ENCODE data around the gene C19orf47.

C19orf47 gene

GRCh38 chr19:40303765-40304164, 44.4 kb downstream of the C19orf47 start:
- H3K4ac ChIP-seq (ENCODE audit: low read depth, low read length): no peak overlapping the region
- no peak overlapping the region for H3K27ac ChIP-seq (ENCODE audit: low read depth, low read length)
- no peak overlapping the region for H3K9ac ChIP-seq (ENCODE audit: low read length)
- DNase-seq: no peak
- no peak overlapping the region for H3K23ac ChIP-seq (ENCODE audit: low read length)
- no CpG with 5 or more reads among the region's 2 CpGs for WGBS (ENCODE audit: extremely low coverage, insufficient coverage, low lambda C conversion rate)
- no peak overlapping the region for H2AK5ac ChIP-seq (ENCODE audit: low read length)
- H3K4me3 ChIP-seq (ENCODE audit: low read length): no peak overlapping the region
- no peak overlapping the region for H4K5ac ChIP-seq (ENCODE audit: low read length)
- H3K18ac ChIP-seq (ENCODE audit: low read length): no peak overlapping the region
- no peak overlapping the region for H2BK5ac ChIP-seq (ENCODE audit: low read length)
- H3K4me1 ChIP-seq (ENCODE audit: control insufficient read depth, low read depth, low read length): no peaks in the 10 kb centered on the region
- no peaks in the 10 kb centered on the region for H3K79me1 ChIP-seq (ENCODE audit: low read length)
- H4K8ac ChIP-seq (ENCODE audit: low read depth, low read length): no peak overlapping the region
- H3K27me3 ChIP-seq (ENCODE audit: insufficient read depth, low read length, poor library complexity): no peaks in the 10 kb centered on the region
- H3K79me2 ChIP-seq (ENCODE audit: control insufficient read depth, insufficient read depth, low read length): no peaks in the 10 kb centered on the region
- no peak overlapping the region for H3K4me2 ChIP-seq (ENCODE audit: low read length)
- no peak overlapping the region for H2BK120ac ChIP-seq (ENCODE audit: low read depth, low read length)
- H3K56ac ChIP-seq (ENCODE audit: low read length): no peak overlapping the region
- no peaks in the 10 kb centered on the region for H3K36me3 ChIP-seq (ENCODE audit: control insufficient read depth, insufficient read depth, low read length)
- no peak overlapping the region for H2BK15ac ChIP-seq (replicated peaks; ENCODE audit: low read depth)

- no peaks in the 10 kb centered on the region for H3K4me1 ChIP-seq (ENCODE audit: control insufficient read depth, low read depth, low read length)
- no peak overlapping the region for H3K4me3 ChIP-seq (ENCODE audit: low read length)
- H3K56ac ChIP-seq (ENCODE audit: low read length): no peak overlapping the region
- H2BK120ac ChIP-seq (ENCODE audit: low read depth, low read length): no peak overlapping the region
- H3K18ac ChIP-seq (ENCODE audit: low read length): no peak overlapping the region
- no peak overlapping the region for H2BK5ac ChIP-seq (ENCODE audit: low read length)
- WGBS (ENCODE audit: extremely low coverage, insufficient coverage, low lambda C conversion rate): no CpG with 5 or more reads among the region's 6 CpGs
- no peaks in the 10 kb centered on the region for H3K36me3 ChIP-seq (ENCODE audit: control insufficient read depth, insufficient read depth, low read length)
- H3K9ac ChIP-seq (ENCODE audit: low read length): no peak overlapping the region
- no peaks in the 10 kb centered on the region for H3K27me3 ChIP-seq (ENCODE audit: insufficient read depth, low read length, poor library complexity)
- no peak overlapping the region for H4K8ac ChIP-seq (ENCODE audit: low read depth, low read length)
- H2AK5ac ChIP-seq (ENCODE audit: low read length): no peak overlapping the region
- no peak for DNase-seq
- H3K27ac ChIP-seq (ENCODE audit: low read depth, low read length): no peak overlapping the region
- H3K23ac ChIP-seq (ENCODE audit: low read length): no peak overlapping the region
- no peak overlapping the region for H3K4me2 ChIP-seq (ENCODE audit: low read length)
- no peak overlapping the region for H2BK15ac ChIP-seq (replicated peaks; ENCODE audit: low read depth)
- no peak overlapping the region for H4K5ac ChIP-seq (ENCODE audit: low read length)
- no peaks in the 10 kb centered on the region for H3K79me1 ChIP-seq (ENCODE audit: low read length)
- no peaks in the 10 kb centered on the region for H3K79me2 ChIP-seq (ENCODE audit: control insufficient read depth, insufficient read depth, low read length)
- no peak overlapping the region for H3K4ac ChIP-seq (ENCODE audit: low read depth, low read length)
Measured at GRCh38 chr19:40302224-40303011, 45.8 kb downstream of the C19orf47 start.

GRCh38 chr19:40300668-40301067, 47.5 kb downstream of the C19orf47 start:
- no peak overlapping the region for H2AK5ac ChIP-seq (ENCODE audit: low read length)
- H3K4me1 ChIP-seq (ENCODE audit: control insufficient read depth, low read depth, low read length): no peaks in the 10 kb centered on the region
- DNase-seq: no peak
- no peak overlapping the region for H3K4me3 ChIP-seq (ENCODE audit: low read length)
- no peaks in the 10 kb centered on the region for H3K79me1 ChIP-seq (ENCODE audit: low read length)
- H3K27ac ChIP-seq (ENCODE audit: low read depth, low read length): no peak overlapping the region
- H2BK15ac ChIP-seq (replicated peaks; ENCODE audit: low read depth): no peak overlapping the region
- H3K4ac ChIP-seq (ENCODE audit: low read depth, low read length): no peak overlapping the region
- H4K5ac ChIP-seq (ENCODE audit: low read length): no peak overlapping the region
- H3K18ac ChIP-seq (ENCODE audit: low read length): no peak overlapping the region
- H3K27me3 ChIP-seq (ENCODE audit: insufficient read depth, low read length, poor library complexity): no peaks in the 10 kb centered on the region
- no peaks in the 10 kb centered on the region for H3K79me2 ChIP-seq (ENCODE audit: control insufficient read depth, insufficient read depth, low read length)
- no peak overlapping the region for H3K9ac ChIP-seq (ENCODE audit: low read length)
- H3K4me2 ChIP-seq (ENCODE audit: low read length): no peak overlapping the region
- no peak overlapping the region for H3K56ac ChIP-seq (ENCODE audit: low read length)
- WGBS (ENCODE audit: extremely low coverage, insufficient coverage, low lambda C conversion rate): no CpG with 5 or more reads among the region's 4 CpGs
- H3K36me3 ChIP-seq (ENCODE audit: control insufficient read depth, insufficient read depth, low read length): no peaks in the 10 kb centered on the region
- no peak overlapping the region for H4K8ac ChIP-seq (ENCODE audit: low read depth, low read length)
- no peak overlapping the region for H2BK120ac ChIP-seq (ENCODE audit: low read depth, low read length)
- H2BK5ac ChIP-seq (ENCODE audit: low read length): no peak overlapping the region
- no peak overlapping the region for H3K23ac ChIP-seq (ENCODE audit: low read length)

- WGBS (ENCODE audit: extremely low coverage, insufficient coverage, low lambda C conversion rate): no CpG with 5 or more reads among the region's 3 CpGs
- H3K4me3 ChIP-seq (ENCODE audit: low read length): no peak overlapping the region
- no peak overlapping the region for H4K8ac ChIP-seq (ENCODE audit: low read depth, low read length)
Measured at GRCh38 chr19:40298026-40298425, 50.2 kb downstream of the C19orf47 start.

GRCh38 chr19:40294560-40294959, 53.6 kb downstream of the C19orf47 start:
- no peaks in the 10 kb centered on the region for H3K36me3 ChIP-seq (ENCODE audit: control insufficient read depth, insufficient read depth, low read length)
- no peaks in the 10 kb centered on the region for H3K27me3 ChIP-seq (ENCODE audit: insufficient read depth, low read length, poor library complexity)
- no peak overlapping the region for H4K8ac ChIP-seq (ENCODE audit: low read depth, low read length)
- no peak overlapping the region for H2BK15ac ChIP-seq (replicated peaks; ENCODE audit: low read depth)
- H3K18ac ChIP-seq (ENCODE audit: low read length): no peak overlapping the region
- no peak overlapping the region for H2BK120ac ChIP-seq (ENCODE audit: low read depth, low read length)
- H3K23ac ChIP-seq (ENCODE audit: low read length): no peak overlapping the region
- H2BK5ac ChIP-seq (ENCODE audit: low read length): no peak overlapping the region
- H3K79me2 ChIP-seq (ENCODE audit: control insufficient read depth, insufficient read depth, low read length): no peaks in the 10 kb centered on the region
- no peak overlapping the region for H2AK5ac ChIP-seq (ENCODE audit: low read length)
- no peaks in the 10 kb centered on the region for H3K4me1 ChIP-seq (ENCODE audit: control insufficient read depth, low read depth, low read length)
- H3K4ac ChIP-seq (ENCODE audit: low read depth, low read length): no peak overlapping the region
- H3K9ac ChIP-seq (ENCODE audit: low read length): no peak overlapping the region
- H3K27ac ChIP-seq (ENCODE audit: low read depth, low read length): no peak overlapping the region
- H3K4me2 ChIP-seq (ENCODE audit: low read length): no peak overlapping the region
- no CpG with 5 or more reads among the region's 6 CpGs for WGBS (ENCODE audit: extremely low coverage, insufficient coverage, low lambda C conversion rate)
- no peak overlapping the region for H3K4me3 ChIP-seq (ENCODE audit: low read length)
- DNase-seq: no peak
- no peaks in the 10 kb centered on the region for H3K79me1 ChIP-seq (ENCODE audit: low read length)
- H4K5ac ChIP-seq (ENCODE audit: low read length): no peak overlapping the region
- H3K56ac ChIP-seq (ENCODE audit: low read length): no peak overlapping the region

More at GRCh38 chr19:40298026-40298425, 50.2 kb downstream of the C19orf47 start:
- Histone ChIP-seq H2BK15ac (replicated peaks; ENCODE audit: low read depth) (no peak overlapping the region), H3K4me2 (ENCODE audit: low read length) (no peak overlapping the region), H3K18ac (ENCODE audit: low read length) (no peak overlapping the region), H3K36me3 (ENCODE audit: control insufficient read depth, insufficient read depth, low read length) (no peaks in the 10 kb centered on the region), H3K79me2 (ENCODE audit: control insufficient read depth, insufficient read depth, low read length) (no peaks in the 10 kb centered on the region), H4K5ac (ENCODE audit: low read length) (no peak overlapping the region), H3K4me1 (ENCODE audit: control insufficient read depth, low read depth, low read length) (no peaks in the 10 kb centered on the region), H3K27ac (ENCODE audit: low read depth, low read length) (no peak overlapping the region), H2AK5ac (ENCODE audit: low read length) (no peak overlapping the region), H3K56ac (ENCODE audit: low read length) (no peak overlapping the region), H3K23ac (ENCODE audit: low read length) (no peak overlapping the region), H3K4ac (ENCODE audit: low read depth, low read length) (no peak overlapping the region), H3K79me1 (ENCODE audit: low read length) (no peaks in the 10 kb centered on the region), H2BK5ac (ENCODE audit: low read length) (no peak overlapping the region), H3K9ac (ENCODE audit: low read length) (no peak overlapping the region), H3K27me3 (ENCODE audit: insufficient read depth, low read length, poor library complexity) (no peaks in the 10 kb centered on the region), H2BK120ac (ENCODE audit: low read depth, low read length) (no peak overlapping the region)
- no peak for DNase-seq

- no peak overlapping the region for H3K4ac ChIP-seq (ENCODE audit: low read depth, low read length)
- peaks cover 14% of the 10 kb centered on the region for H3K79me1 ChIP-seq (ENCODE audit: low read length)
- H4K5ac ChIP-seq (ENCODE audit: low read length): no peak overlapping the region
- no peaks in the 10 kb centered on the region for H3K36me3 ChIP-seq (ENCODE audit: control insufficient read depth, insufficient read depth, low read length)
- H3K27me3 ChIP-seq (ENCODE audit: insufficient read depth, low read length, poor library complexity): no peaks in the 10 kb centered on the region
- H3K79me2 ChIP-seq (ENCODE audit: control insufficient read depth, insufficient read depth, low read length): peaks cover 27% of the 10 kb centered on the region
- no peak overlapping the region for H2BK5ac ChIP-seq (ENCODE audit: low read length)
- peaks cover 2% of the 10 kb centered on the region for H3K4me1 ChIP-seq (ENCODE audit: control insufficient read depth, low read depth, low read length)
- no peak overlapping the region for H3K56ac ChIP-seq (ENCODE audit: low read length)
- H2BK120ac ChIP-seq (ENCODE audit: low read depth, low read length): no peak overlapping the region
- H3K23ac ChIP-seq (ENCODE audit: low read length): no peak overlapping the region
- no peak overlapping the region for H3K18ac ChIP-seq (ENCODE audit: low read length)
- no peak overlapping the region for H4K8ac ChIP-seq (ENCODE audit: low read depth, low read length)
- H3K9ac ChIP-seq (ENCODE audit: low read length): no peak overlapping the region
- no peak overlapping the region for H3K27ac ChIP-seq (ENCODE audit: low read depth, low read length)
- no peak overlapping the region for H2AK5ac ChIP-seq (ENCODE audit: low read length)
- DNase-seq: no peak
- WGBS (ENCODE audit: extremely low coverage, insufficient coverage, low lambda C conversion rate): no CpG with 5 or more reads among the region's 8 CpGs
- no peak overlapping the region for H3K4me3 ChIP-seq (ENCODE audit: low read length)
- no peak overlapping the region for H3K4me2 ChIP-seq (ENCODE audit: low read length)
- no peak overlapping the region for H2BK15ac ChIP-seq (replicated peaks; ENCODE audit: low read depth)
Measured at GRCh38 chr19:40286971-40287421, 61.2 kb downstream of the C19orf47 start.

Measured in mesendoderm (in vitro differentiated cells).